ENCODE results near the gene STT3B.

The STT3B gene

DNA sequence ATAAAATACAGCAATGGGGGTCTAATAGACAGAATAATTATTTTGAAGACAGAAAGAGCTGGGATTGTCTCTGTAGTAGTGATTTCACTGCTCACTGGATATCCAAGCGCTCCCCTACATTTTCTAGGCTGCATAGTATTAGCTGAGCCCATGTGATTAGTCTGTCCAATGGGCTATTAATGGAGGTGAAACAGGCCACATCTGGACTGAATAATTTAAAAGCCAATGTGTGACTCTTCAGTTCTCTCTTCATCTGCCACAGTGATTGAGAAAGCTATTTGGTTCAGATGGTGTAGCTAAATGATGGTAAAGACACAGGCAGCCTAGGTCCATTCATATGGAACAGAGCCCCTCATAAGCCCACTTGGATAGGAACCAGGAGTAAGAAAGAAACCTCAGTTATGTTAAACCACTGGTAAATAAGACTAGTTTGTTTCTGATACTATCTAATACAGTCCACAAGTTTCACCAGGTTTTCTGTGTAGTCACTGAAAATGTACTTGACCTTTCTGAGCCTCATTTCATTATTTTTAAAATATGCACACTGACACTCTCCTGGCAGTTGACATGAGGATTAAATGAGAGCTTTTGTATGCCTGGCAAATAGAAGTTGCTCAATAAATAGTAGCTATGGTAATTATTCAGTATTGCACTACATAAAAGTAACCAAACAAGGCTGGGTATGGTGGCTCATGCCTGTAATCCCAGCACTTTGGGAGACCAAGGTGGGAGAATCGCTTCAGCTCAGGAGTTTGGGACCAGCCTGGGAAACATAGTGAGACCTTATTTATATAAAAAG is 17.0 kb upstream of the STT3B start:
- no peak for TF ChIP-seq CTCF (IDR thresholded peaks at IDR 0.05; ENCODE audit: borderline replicate concordance, control extremely low read depth, extremely low read depth, insufficient read depth, missing control alignments)
- no peak for DNase-seq (ENCODE audit: low spot score)
- in situ Hi-C loops (cut with MboI; ENCODE audit: low sequenced_read_pairs, unreplicated experiment) = no loop called here

GRCh38 chr3:31516757-31517156 is 16.0 kb upstream of the STT3B start:
- DNase-seq (ENCODE audit: low spot score) = no peak
- TF ChIP-seq CTCF (IDR thresholded peaks at IDR 0.05; ENCODE audit: borderline replicate concordance, control extremely low read depth, extremely low read depth, insufficient read depth, missing control alignments) = no peak
- in situ Hi-C loops (cut with MboI; ENCODE audit: low sequenced_read_pairs, unreplicated experiment) = no loop called here

DNA sequence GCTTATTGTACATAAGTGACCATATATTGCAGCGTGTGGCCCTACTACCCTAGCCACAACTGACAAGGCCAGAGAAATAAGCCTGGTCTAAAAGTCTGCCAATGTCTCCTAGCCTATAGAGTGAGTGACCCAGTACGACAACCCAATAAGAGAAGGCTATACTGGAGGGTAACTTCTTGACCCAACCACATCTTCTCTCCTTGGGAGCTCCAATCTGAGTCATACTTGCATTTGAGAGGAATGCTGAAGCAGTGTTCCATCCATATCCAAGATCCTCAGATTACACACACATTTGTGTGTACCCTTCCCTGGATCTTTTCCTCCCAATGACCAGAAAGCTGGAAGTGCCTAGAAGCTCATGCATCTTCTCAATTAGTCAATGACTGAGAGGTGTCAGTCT is 11.3 kb upstream of the STT3B start:
- in situ Hi-C loops (cut with MboI; ENCODE audit: low sequenced_read_pairs, unreplicated experiment) = no loop called here
- no peak for TF ChIP-seq CTCF (IDR thresholded peaks at IDR 0.05; ENCODE audit: borderline replicate concordance, control extremely low read depth, extremely low read depth, insufficient read depth, missing control alignments)
- no peak for DNase-seq (ENCODE audit: low spot score)

GRCh38 chr3:31522152-31522551 is 10.6 kb upstream of the STT3B start:
- in situ Hi-C loops (cut with MboI; ENCODE audit: low sequenced_read_pairs, unreplicated experiment) = no loop called here
- no peak for TF ChIP-seq CTCF (IDR thresholded peaks at IDR 0.05; ENCODE audit: borderline replicate concordance, control extremely low read depth, extremely low read depth, insufficient read depth, missing control alignments)
- DNase-seq (ENCODE audit: low spot score) = peak; percentile 50

DNA sequence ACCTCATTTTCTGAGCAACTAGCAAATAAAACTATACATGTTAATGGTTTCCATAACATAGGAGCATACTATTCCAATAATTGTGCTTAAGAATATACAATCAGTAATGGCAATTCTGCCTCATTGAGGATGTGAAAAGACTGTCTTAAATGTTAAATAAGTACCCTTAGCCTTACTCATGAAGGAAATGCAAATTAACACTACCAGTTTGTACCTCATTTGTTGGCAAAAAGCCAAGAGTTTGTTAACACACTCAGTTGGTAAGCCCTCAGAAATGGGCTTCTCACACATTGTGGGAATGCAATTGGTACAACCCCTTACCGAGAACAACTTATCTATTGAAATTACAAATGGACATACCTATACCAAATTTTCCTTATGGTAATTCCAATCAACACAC is 9.2 kb upstream of the STT3B start:
- in situ Hi-C loops (cut with MboI; ENCODE audit: low sequenced_read_pairs, unreplicated experiment) = no loop called here
- DNase-seq (ENCODE audit: low spot score) = no peak
- no peak for TF ChIP-seq CTCF (IDR thresholded peaks at IDR 0.05; ENCODE audit: borderline replicate concordance, control extremely low read depth, extremely low read depth, insufficient read depth, missing control alignments)

DNA sequence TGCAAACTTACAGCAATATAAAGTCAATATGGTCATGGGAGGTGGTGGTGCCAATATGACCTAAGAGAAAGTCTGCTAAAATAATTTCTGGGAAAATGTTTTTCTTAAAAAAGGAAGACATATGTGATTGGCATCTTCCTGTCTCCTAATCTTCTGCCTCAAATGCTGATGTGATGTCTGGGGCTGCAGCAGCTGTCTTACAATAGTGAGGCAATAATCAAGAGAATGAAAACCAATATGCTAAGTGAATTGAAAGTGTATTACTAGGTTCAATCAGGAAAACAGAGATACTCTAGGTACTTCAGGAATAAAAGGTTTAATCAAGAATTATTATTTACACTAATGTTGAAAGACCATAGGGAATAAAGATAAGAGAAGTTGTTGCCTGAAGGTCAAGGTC is 7.2 kb upstream of the STT3B start:
- no peak for DNase-seq (ENCODE audit: low spot score)
- TF ChIP-seq CTCF (IDR thresholded peaks at IDR 0.05; ENCODE audit: borderline replicate concordance, control extremely low read depth, extremely low read depth, insufficient read depth, missing control alignments) = no peak
- in situ Hi-C loops (cut with MboI; ENCODE audit: low sequenced_read_pairs, unreplicated experiment) = no loop called here

Data from GM13976 (cell line).